ENCODE data around the gene PM20D2. TPM values are rescaled to one million over a fixed set of nuclear protein-coding genes. Genes with fewer than 3 reads are reported as not detected.

PM20D2 gene
- total and polyA plus RNA-seq, 9 donors = 10.0 to 32.0 (median 25.6) TPM

- Histone ChIP-seq H3K27me3 (no peaks in the 10 kb centered on the region), H3K4me3 (no peak overlapping the region), H3K4me1 (ENCODE audit: insufficient read depth) (no peaks in the 10 kb centered on the region), H3K36me3 (no peaks in the 10 kb centered on the region), H3K9me3 (no peaks in the 10 kb centered on the region), H3K27ac (no peak overlapping the region)
- DNase-seq = no peak
- TF ChIP-seq CTCF (IDR thresholded peaks at IDR 0.05) = no peak
- no peak for TF ChIP-seq POLR2A (IDR thresholded peaks at IDR 0.05)
- TF ChIP-seq EP300 (IDR thresholded peaks at IDR 0.05) = no peak
- intact Hi-C loops (cut with DNase I) = no loop called here
- 71 to 82% (median 78%) methylated on average over 1 of the region's 1 CpG for WGBS, 3 donors
Observed at GRCh38 chr6:89180971-89181370, 35.1 kb downstream of the PM20D2 start.

- intact Hi-C loops (cut with DNase I) = no loop called here
- Histone ChIP-seq H3K27ac (no peak overlapping the region), H3K27me3 (no peaks in the 10 kb centered on the region), H3K4me1 (ENCODE audit: insufficient read depth) (no peaks in the 10 kb centered on the region), H3K36me3 (no peaks in the 10 kb centered on the region), H3K4me3 (no peak overlapping the region), H3K9me3 (no peaks in the 10 kb centered on the region)
- TF ChIP-seq EP300 (IDR thresholded peaks at IDR 0.05) (no peak), POLR2A (IDR thresholded peaks at IDR 0.05) (no peak), CTCF (IDR thresholded peaks at IDR 0.05) (no peak)
- no peak for DNase-seq
- WGBS, 3 donors = 49 to 98% (median 79%) methylated on average over 2 of the region's 2 CpGs
Observed at GRCh38 chr6:89183294-89183693, 37.4 kb downstream of the PM20D2 start.

- Histone ChIP-seq H3K27ac (no peak overlapping the region), H3K27me3 (no peaks in the 10 kb centered on the region), H3K4me1 (ENCODE audit: insufficient read depth) (no peaks in the 10 kb centered on the region), H3K9me3 (no peaks in the 10 kb centered on the region), H3K36me3 (no peaks in the 10 kb centered on the region), H3K4me3 (no peak overlapping the region)
- no peak for DNase-seq
- intact Hi-C loops (cut with DNase I) = no loop called here
- 76 to 83% (median 82%) methylated on average over 8 to 9 of the region's 9 CpGs for WGBS, 3 donors
- TF ChIP-seq POLR2A (IDR thresholded peaks at IDR 0.05) (no peak), EP300 (IDR thresholded peaks at IDR 0.05) (no peak), CTCF (IDR thresholded peaks at IDR 0.05) (no peak)
Observed at GRCh38 chr6:89184344-89184743, 38.5 kb downstream of the PM20D2 start.

GRCh38 chr6:89186762-89187161 is 40.9 kb downstream of the PM20D2 start:
- DNase-seq = no peak
- no peak for TF ChIP-seq EP300 (IDR thresholded peaks at IDR 0.05)
- TF ChIP-seq CTCF (IDR thresholded peaks at IDR 0.05) = no peak
- TF ChIP-seq POLR2A (IDR thresholded peaks at IDR 0.05) = no peak
- no peaks in the 10 kb centered on the region for H3K27me3 ChIP-seq
- no peaks in the 10 kb centered on the region for H3K36me3 ChIP-seq
- H3K27ac ChIP-seq = no peak overlapping the region
- WGBS, 3 donors = 84 to 92% (median 84%) methylated on average over 2 of the region's 2 CpGs
- no peaks in the 10 kb centered on the region for H3K4me1 ChIP-seq (ENCODE audit: insufficient read depth)
- intact Hi-C loops (cut with DNase I) = no loop called here
- H3K4me3 ChIP-seq = no peak overlapping the region
- H3K9me3 ChIP-seq = no peaks in the 10 kb centered on the region

GRCh38 chr6:89187504-89187903 is 41.6 kb downstream of the PM20D2 start:
- Histone ChIP-seq H3K27me3 (no peaks in the 10 kb centered on the region), H3K4me3 (no peak overlapping the region), H3K36me3 (no peaks in the 10 kb centered on the region), H3K9me3 (no peaks in the 10 kb centered on the region), H3K4me1 (ENCODE audit: insufficient read depth) (no peaks in the 10 kb centered on the region), H3K27ac (no peak overlapping the region)
- WGBS, 3 donors = 95 to 96% (median 95%) methylated on average over 5 of the region's 5 CpGs
- intact Hi-C loops (cut with DNase I) = no loop called here
- TF ChIP-seq EP300 (IDR thresholded peaks at IDR 0.05) = no peak
- no peak for DNase-seq
